GM23338 (cell line): ENCODE results near the gene HTR2A. TPM values are rescaled to one million over a fixed set of nuclear protein-coding genes. Genes with fewer than 3 reads are reported as not detected.

Source experiments
- ATAC-seq: fragments of 200-7000 bp; cut with Tn5 transposase; 3 replicates; pipeline ENCODE4 v1.9.1; 2020
- DNase-seq: peaks from one replicate; pipeline ENCODE4 v3.0.0-alpha.2; 2015; ENCODE audit warnings: low spot score
- H2AFZ ChIP-seq: fragments of 200-600 bp; sonication (generic); 2 replicates; pipeline ENCODE4 v1.8.0; 2016; ENCODE audit warnings: antibody characterized with exemption, mild to moderate bottlenecking, moderate library complexity
- H3F3A ChIP-seq: fragments of 200-600 bp; sonication (generic); replicated peaks from 2 replicates; pipeline ENCODE4 v1.8.0; 2017; ENCODE audit warnings: antibody characterized with exemption, mixed run types, low read depth
- H3K27ac ChIP-seq: fragments of 200-600 bp; sonication (generic); 2 replicates; pipeline ENCODE4 v1.6.1; 2016; ENCODE audit warnings: low read depth
- H3K27me3 ChIP-seq: fragments of 200-600 bp; sonication (generic); 2 replicates; pipeline ENCODE4 v1.8.0; 2016; ENCODE audit warnings: mild to moderate bottlenecking, mixed run types, moderate library complexity; ENCODE audit not compliant: insufficient read depth
- H3K36me3 ChIP-seq: fragments of 200-600 bp; sonication (generic); 2 replicates; pipeline ENCODE4 v1.8.0; 2016; ENCODE audit warnings: mild to moderate bottlenecking; ENCODE audit not compliant: insufficient read depth
- H3K4me1 ChIP-seq: fragments of 200-600 bp; sonication (generic); 2 replicates; pipeline ENCODE4 v1.8.0; 2016; ENCODE audit warnings: mild to moderate bottlenecking, moderate library complexity; ENCODE audit not compliant: insufficient read depth
- H3K4me2 ChIP-seq: fragments of 200-600 bp; sonication (generic); 2 replicates; pipeline ENCODE4 v1.7.1; 2017; ENCODE audit warnings: mixed run types
- H3K4me3 ChIP-seq: fragments of 200-600 bp; sonication (generic); 2 replicates; pipeline ENCODE4 v1.6.1; 2016; ENCODE audit warnings: mixed run types
- H3K79me2 ChIP-seq: fragments of 200-600 bp; sonication (generic); replicated peaks from 2 replicates; pipeline ENCODE4 v1.8.0; 2017; ENCODE audit warnings: mild to moderate bottlenecking; ENCODE audit not compliant: insufficient read depth
- H3K9me2 ChIP-seq: fragments of 200-600 bp; sonication (generic); 2 replicates; pipeline ENCODE4 v1.8.0; 2017; ENCODE audit not compliant: insufficient read depth
- H4K20me1 ChIP-seq: fragments of 200-600 bp; sonication (generic); replicated peaks from 2 replicates; pipeline ENCODE4 v1.8.0; 2017; ENCODE audit warnings: mild to moderate bottlenecking; ENCODE audit not compliant: insufficient read depth
- H3K27ac Mint-ChIP-seq: 2 replicates; pipeline ENCODE4 v1.8.0; 2020; ENCODE audit warnings: inconsistent platforms, mild to moderate bottlenecking, moderate library complexity, mixed read lengths
- H3K27me3 Mint-ChIP-seq: 3 replicates; pipeline ENCODE4 v1.8.0; 2022; ENCODE audit warnings: low read depth, mild to moderate bottlenecking, moderate library complexity, mixed read lengths, inconsistent platforms; ENCODE audit not compliant: insufficient read depth, poor library complexity
- H3K36me3 Mint-ChIP-seq: 3 replicates; pipeline ENCODE4 v1.8.0; 2021; ENCODE audit warnings: low read depth, mild to moderate bottlenecking, inconsistent platforms, moderate library complexity, mixed read lengths
- H3K4me1 Mint-ChIP-seq: 3 replicates; pipeline ENCODE4 v1.8.0; 2020; ENCODE audit warnings: mild to moderate bottlenecking, inconsistent platforms, mixed read lengths
- H3K4me3 Mint-ChIP-seq: 3 replicates; pipeline ENCODE4 v1.8.0; 2021; ENCODE audit warnings: moderate library complexity, mild to moderate bottlenecking, inconsistent platforms, mixed read lengths
- H3K9me3 Mint-ChIP-seq: 3 replicates; pipeline ENCODE4 v1.8.0; 2020; ENCODE audit warnings: moderate library complexity, mild to moderate bottlenecking, inconsistent platforms, mixed read lengths
- CREB1 ChIP-seq: fragments of 250-450 bp; sonication (Bioruptor Pico); IDR thresholded peaks from 2 replicates; pipeline ENCODE4 v1.5.0; 2020; ENCODE audit warnings: low read depth, mild to moderate bottlenecking, moderate library complexity
- CTCF ChIP-seq, 2 experiments: fragments of 200-600 bp in 1 of 2; sonication (generic) in 1 of 2; conservative IDR thresholded peaks; 2 replicates each; pipeline versions ENCODE4 v1.5.1 to v1.6.1; 2016 to 2017; ENCODE audit warnings: antibody characterized with exemption in 2 of 2, low read depth in 2 of 2, mild to moderate bottlenecking in 2 of 2, moderate library complexity in 1 of 2
- EZH2 ChIP-seq: fragments of 200-600 bp; sonication (generic); IDR thresholded peaks from one replicate; pipeline ENCODE4 v1.8.0; 2017; ENCODE audit warnings: antibody characterized with exemption, mild to moderate bottlenecking, low read depth; ENCODE audit not compliant: unreplicated experiment
- EZH2phosphoT487 ChIP-seq: fragments of 200-600 bp; sonication (generic); IDR thresholded peaks from one replicate; pipeline ENCODE4 v1.8.1; 2018; ENCODE audit warnings: antibody characterized with exemption; ENCODE audit not compliant: unreplicated experiment
- JUNB ChIP-seq: IDR thresholded peaks from one replicate; pipeline ENCODE4 v1.6.1; 2016; ENCODE audit warnings: antibody characterized with exemption; ENCODE audit not compliant: unreplicated experiment
- NANOG ChIP-seq: IDR thresholded peaks from 2 replicates; pipeline ENCODE4 v1.6.1; 2016; ENCODE audit warnings: antibody characterized with exemption, borderline replicate concordance
- POLR2AphosphoS5 ChIP-seq: IDR thresholded peaks from 2 replicates; pipeline ENCODE4 v1.6.1; 2016; ENCODE audit warnings: antibody characterized with exemption, low read depth
- STAT1 ChIP-seq: IDR thresholded peaks from one replicate; pipeline ENCODE4 v1.6.1; 2016; ENCODE audit warnings: antibody characterized with exemption; ENCODE audit not compliant: unreplicated experiment
- ZNF114 ChIP-seq: fragments of 250-450 bp; sonication (Bioruptor Pico); IDR thresholded peaks from 2 replicates; pipeline ENCODE4 v1.5.0; 2020; ENCODE audit warnings: mild to moderate bottlenecking, moderate library complexity
- ZNF331 ChIP-seq: fragments of 250-450 bp; sonication (Bioruptor Pico); IDR thresholded peaks from 2 replicates; pipeline ENCODE4 v1.5.0; 2020; ENCODE audit warnings: low read depth, mild to moderate bottlenecking, moderate library complexity
- ZNF462 ChIP-seq: fragments of 250-450 bp; sonication (Bioruptor Pico); IDR thresholded peaks from 2 replicates; pipeline ENCODE4 v1.5.0; 2020; ENCODE audit warnings: mild to moderate bottlenecking, moderate library complexity
- long read RNA-seq: library from polyadenylated mRNA; unstranded; transcript quantifications from one replicate; pipeline ENCODE4 v2.0.0, GENCODE V29; 2020; ENCODE audit not compliant: unreplicated experiment
- polyA plus RNA-seq: library from polyadenylated mRNA; unstranded; fragments of >200 nt; fragmentation: Nextera tagmentation; extraction: Ambion mirVana; gene quantifications from 2 replicates; pipeline ENCODE4 v1.2.1, GENCODE V29; 2016
- total RNA-seq: library from RNA; depleted of rRNA; stranded (reverse); fragments of >200 nt; shearing (Covaris generic); gene quantifications from 2 replicates; pipeline ENCODE4 v1.2.3, GENCODE V29; 2014; rRNA removed
- TF ChIP-seq, protein P1 (sequence below): IDR thresholded peaks from one replicate; pipeline ENCODE4 v1.6.1; 2018; ENCODE audit warnings: antibody characterized with exemption; ENCODE audit not compliant: unreplicated experiment
- TF ChIP-seq, protein P2 (sequence below): IDR thresholded peaks from 2 replicates; pipeline ENCODE4 v1.6.1; 2016; ENCODE audit warnings: antibody characterized with exemption

Gene HTR2A
- not detected in 2 replicates for total RNA-seq
- polyA plus RNA-seq: not detected in 2 replicates
- long read RNA-seq: 0 reads

DNA sequence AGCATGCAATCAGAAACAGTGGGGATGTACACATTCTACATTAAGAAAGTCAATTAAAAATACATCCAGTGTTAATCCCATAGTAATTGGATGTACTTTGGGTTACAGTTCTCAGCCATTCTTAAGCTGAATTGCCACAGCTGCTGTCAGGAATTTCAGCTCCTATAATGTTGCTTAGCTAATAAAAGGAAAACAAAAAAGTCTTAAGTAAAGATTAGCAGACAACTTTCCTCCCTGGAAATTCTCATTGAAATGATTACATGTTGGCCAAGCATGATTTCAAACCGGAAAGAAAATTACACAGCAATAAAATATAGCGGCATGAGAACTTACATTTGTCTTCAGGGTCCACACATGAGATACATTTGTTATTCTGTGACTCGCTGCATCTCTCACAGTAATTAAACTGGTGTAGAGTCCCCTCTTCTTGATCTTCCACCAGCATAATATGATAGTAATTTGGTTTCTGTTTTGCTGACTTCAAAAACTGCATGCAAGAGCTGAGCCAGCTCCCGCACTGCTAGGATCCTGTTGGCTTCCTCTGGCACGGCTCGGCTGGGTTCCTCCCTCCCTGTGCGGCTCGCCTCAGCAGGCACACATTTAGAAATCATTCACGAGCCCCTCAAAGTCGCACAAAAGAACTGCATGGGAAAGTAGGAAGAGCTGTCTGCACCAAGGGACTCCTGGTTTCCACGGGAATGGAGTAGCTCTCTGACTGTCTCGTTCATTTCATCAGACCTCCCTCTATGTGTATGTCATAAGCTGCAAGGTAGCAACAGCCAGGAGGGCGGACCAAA is at the start of gene HTR2A:
HTR2A (minus strand) TSS at position 713 of the 797 bp plus-strand sequence. CDS start 1,147 bp downstream, outside the sequence.
- Histone ChIP-seq H3K79me2 (no peaks in the 10 kb centered on the region), H3K9me2 (no peaks in the 10 kb centered on the region), H3K4me3 (no peak within 1 kb of the TSS), H3F3A (no peaks in the 10 kb centered on the region), H2AFZ (peak within 1 kb of the TSS; percentile 86), H3K27ac (no peak within 1 kb of the TSS), H4K20me1 (no peaks in the 10 kb centered on the region), H3K4me2 (no peak within 1 kb of the TSS), H3K4me1 (peaks cover 22% of the 10 kb centered on the region), H3K27me3 (no peaks in the 10 kb centered on the region), H3K36me3 (no peaks in the 10 kb centered on the region)
- Mint-ChIP-seq H3K4me1 (peaks cover 22% of the 10 kb centered on the region), H3K9me3 (no peaks in the 10 kb centered on the region), H3K36me3 (no peaks in the 10 kb centered on the region), H3K27ac (peak within 1 kb of the TSS; percentile 7; the same call in 1 of the 2 replicates), H3K27me3 (peaks cover 2% of the 10 kb centered on the region), H3K4me3 (no peak within 1 kb of the TSS)
- DNase-seq (peak; percentile 12), ATAC-seq (peak; percentile 20; the same call in 2 of the 3 replicates)
- TF ChIP-seq ZNF462 (no peak), CREB1 (CRISPR knock-in tag) (no peak), JUNB (no peak), EZH2 (no peak), POLR2AphosphoS5 (no peak), EZH2phosphoT487 (no peak), STAT1 (no peak), NANOG (no peak), ZNF114 (no peak), CTCF (conservative IDR thresholded peaks at IDR 0.05; ENCODE audit: low read depth in 2 of 2) (no peak), ZNF331 (CRISPR knock-in tag) (no peak)
- TF ChIP-seq, protein P1, sequence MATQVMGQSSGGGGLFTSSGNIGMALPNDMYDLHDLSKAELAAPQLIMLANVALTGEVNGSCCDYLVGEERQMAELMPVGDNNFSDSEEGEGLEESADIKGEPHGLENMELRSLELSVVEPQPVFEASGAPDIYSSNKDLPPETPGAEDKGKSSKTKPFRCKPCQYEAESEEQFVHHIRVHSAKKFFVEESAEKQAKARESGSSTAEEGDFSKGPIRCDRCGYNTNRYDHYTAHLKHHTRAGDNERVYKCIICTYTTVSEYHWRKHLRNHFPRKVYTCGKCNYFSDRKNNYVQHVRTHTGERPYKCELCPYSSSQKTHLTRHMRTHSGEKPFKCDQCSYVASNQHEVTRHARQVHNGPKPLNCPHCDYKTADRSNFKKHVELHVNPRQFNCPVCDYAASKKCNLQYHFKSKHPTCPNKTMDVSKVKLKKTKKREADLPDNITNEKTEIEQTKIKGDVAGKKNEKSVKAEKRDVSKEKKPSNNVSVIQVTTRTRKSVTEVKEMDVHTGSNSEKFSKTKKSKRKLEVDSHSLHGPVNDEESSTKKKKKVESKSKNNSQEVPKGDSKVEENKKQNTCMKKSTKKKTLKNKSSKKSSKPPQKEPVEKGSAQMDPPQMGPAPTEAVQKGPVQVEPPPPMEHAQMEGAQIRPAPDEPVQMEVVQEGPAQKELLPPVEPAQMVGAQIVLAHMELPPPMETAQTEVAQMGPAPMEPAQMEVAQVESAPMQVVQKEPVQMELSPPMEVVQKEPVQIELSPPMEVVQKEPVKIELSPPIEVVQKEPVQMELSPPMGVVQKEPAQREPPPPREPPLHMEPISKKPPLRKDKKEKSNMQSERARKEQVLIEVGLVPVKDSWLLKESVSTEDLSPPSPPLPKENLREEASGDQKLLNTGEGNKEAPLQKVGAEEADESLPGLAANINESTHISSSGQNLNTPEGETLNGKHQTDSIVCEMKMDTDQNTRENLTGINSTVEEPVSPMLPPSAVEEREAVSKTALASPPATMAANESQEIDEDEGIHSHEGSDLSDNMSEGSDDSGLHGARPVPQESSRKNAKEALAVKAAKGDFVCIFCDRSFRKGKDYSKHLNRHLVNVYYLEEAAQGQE: no peak
- TF ChIP-seq, protein P2, sequence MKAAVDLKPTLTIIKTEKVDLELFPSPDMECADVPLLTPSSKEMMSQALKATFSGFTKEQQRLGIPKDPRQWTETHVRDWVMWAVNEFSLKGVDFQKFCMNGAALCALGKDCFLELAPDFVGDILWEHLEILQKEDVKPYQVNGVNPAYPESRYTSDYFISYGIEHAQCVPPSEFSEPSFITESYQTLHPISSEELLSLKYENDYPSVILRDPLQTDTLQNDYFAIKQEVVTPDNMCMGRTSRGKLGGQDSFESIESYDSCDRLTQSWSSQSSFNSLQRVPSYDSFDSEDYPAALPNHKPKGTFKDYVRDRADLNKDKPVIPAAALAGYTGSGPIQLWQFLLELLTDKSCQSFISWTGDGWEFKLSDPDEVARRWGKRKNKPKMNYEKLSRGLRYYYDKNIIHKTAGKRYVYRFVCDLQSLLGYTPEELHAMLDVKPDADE: no peak
